Cardiac muscle cell (in vitro differentiated cells and primary cell): Measurements from ENCODE around the gene MMP24. TPM values are rescaled to one million over a fixed set of nuclear protein-coding genes. Genes with fewer than 3 reads are reported as not detected.
A peak's percentile ranks its signal among the peaks of the same experiment; 100 is the strongest.

Experiments
- DNase-seq, 2 donors: peaks; one replicate each; pipeline versions ENCODE4 v3.0.0 to v3.0.0-alpha.2; 2010 to 2017; ENCODE audit warnings: low read depth in 1 of 2, low spot score in 1 of 2
- H3K27ac ChIP-seq: fragments of 200-600 bp; sonication (generic); 2 replicates; pipeline ENCODE4 v1.5.1; 2016
- H3K27me3 ChIP-seq: fragments of 200-600 bp; sonication (generic); 2 replicates; pipeline ENCODE4 v1.6.0; 2016; ENCODE audit warnings: control low read depth
- H3K36me3 ChIP-seq: fragments of 200-600 bp; sonication (generic); 2 replicates; pipeline ENCODE4 v1.5.1; 2016; ENCODE audit warnings: control low read depth
- H3K4me1 ChIP-seq: fragments of 200-600 bp; sonication (generic); 2 replicates; pipeline ENCODE4 v1.8.1; 2017; ENCODE audit warnings: low read depth, mild to moderate bottlenecking, mixed run types
- H3K4me3 ChIP-seq: fragments of 200-600 bp; sonication (generic); 2 replicates; pipeline ENCODE4 v1.5.1; 2016; ENCODE audit warnings: mild to moderate bottlenecking
- H3K9me3 ChIP-seq: fragments of 200-600 bp; sonication (generic); 2 replicates; pipeline ENCODE4 v1.5.1; 2017; ENCODE audit warnings: low read depth, mild to moderate bottlenecking, control low read depth
- polyA plus RNA-seq: library from polyadenylated mRNA; unstranded; fragments of >200 nt; fragmentation: Nextera tagmentation; extraction: Ambion mirVana; gene quantifications from 2 replicates; pipeline ENCODE4 v1.2.1, GENCODE V29; 2016
- total RNA-seq: library from RNA; depleted of rRNA; stranded (reverse); fragments of >200 nt; gene quantifications from 2 replicates; pipeline ENCODE4 v1.2.3, GENCODE V29; 2016
- TF ChIP-seq, protein P1 (sequence below): IDR thresholded peaks from 2 replicates; pipeline ENCODE4 v1.5.1; 2012; ENCODE audit warnings: low read depth, mild to moderate bottlenecking, low read length

MMP24 gene
- total and polyA plus RNA-seq, 2 experiments from 2014 or later, result 5.9 to 8.9 TPM

DNA sequence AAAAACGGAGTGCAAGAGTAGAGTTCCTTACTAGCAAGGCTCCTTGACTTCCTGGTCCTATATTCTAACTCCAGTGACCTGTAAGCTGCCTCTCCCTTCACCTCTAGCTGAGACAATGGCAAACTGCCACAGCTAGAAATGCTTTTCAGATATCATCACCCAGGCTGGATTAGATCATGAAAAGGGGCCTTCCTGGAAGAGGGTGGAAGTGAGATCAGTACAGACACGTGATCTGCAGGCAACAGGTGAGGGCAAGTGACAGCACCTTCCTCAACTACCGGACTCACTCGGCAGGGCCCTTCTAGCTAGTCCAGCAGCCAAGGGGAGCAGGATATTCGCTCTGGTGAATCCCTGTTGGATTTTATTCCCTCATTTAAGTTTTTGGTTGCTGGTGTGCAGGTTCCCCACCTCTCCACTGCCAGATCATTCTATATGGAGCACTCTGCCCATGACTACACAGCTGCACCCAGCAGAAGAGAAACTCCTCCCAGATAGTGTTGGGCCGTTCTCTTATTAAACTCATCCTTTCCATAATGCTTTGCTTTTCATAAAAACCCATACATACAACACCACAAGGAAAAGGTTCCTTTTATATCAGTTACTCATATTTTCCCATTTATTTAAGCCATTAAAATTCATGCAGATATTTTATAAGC lies 92.1 kb downstream of the MMP24 start:
- H3K4me3 ChIP-seq, result no peak overlapping the region
- no peaks in the 10 kb centered on the region for H3K27me3 ChIP-seq
- H3K27ac ChIP-seq, result no peak overlapping the region
- DNase-seq, result peak in 1 of 2 donors; percentile 49
- H3K9me3 ChIP-seq, result no peaks in the 10 kb centered on the region
- TF ChIP-seq, protein P1, sequence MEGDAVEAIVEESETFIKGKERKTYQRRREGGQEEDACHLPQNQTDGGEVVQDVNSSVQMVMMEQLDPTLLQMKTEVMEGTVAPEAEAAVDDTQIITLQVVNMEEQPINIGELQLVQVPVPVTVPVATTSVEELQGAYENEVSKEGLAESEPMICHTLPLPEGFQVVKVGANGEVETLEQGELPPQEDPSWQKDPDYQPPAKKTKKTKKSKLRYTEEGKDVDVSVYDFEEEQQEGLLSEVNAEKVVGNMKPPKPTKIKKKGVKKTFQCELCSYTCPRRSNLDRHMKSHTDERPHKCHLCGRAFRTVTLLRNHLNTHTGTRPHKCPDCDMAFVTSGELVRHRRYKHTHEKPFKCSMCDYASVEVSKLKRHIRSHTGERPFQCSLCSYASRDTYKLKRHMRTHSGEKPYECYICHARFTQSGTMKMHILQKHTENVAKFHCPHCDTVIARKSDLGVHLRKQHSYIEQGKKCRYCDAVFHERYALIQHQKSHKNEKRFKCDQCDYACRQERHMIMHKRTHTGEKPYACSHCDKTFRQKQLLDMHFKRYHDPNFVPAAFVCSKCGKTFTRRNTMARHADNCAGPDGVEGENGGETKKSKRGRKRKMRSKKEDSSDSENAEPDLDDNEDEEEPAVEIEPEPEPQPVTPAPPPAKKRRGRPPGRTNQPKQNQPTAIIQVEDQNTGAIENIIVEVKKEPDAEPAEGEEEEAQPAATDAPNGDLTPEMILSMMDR, result no peak
- H3K36me3 ChIP-seq, result no peaks in the 10 kb centered on the region
- no peaks in the 10 kb centered on the region for H3K4me1 ChIP-seq

DNA sequence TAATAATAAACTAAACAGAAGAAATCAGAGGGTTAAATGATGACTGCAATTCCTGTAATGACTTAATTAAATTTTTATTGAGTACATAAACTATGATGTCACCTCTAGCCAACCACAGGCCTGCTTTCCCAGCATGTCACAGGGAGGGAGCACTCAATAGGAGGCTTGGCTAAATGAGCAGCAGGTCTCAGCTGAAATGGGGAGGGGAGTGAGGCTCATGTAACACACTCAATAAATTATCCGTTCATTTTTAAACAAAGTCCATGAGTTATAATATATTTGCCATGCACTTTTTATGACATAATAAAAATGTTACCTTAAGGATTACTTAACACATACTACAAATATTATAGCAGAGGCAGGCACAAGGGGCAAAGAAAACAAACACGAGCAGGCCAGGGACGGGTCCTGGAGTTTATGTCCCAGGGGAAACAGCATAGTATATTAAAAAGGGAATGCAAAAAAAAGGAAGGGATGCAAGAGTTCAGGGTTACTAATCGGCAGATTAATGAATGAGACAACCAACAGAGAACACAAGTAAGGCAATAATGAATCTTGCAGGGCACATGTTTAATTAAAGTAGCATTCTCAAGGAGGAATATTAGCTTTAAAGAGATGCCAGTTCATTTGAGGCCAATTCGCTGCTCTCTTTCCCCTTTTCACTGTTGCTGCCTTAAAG lies 92.8 kb downstream of the MMP24 start:
- no peak overlapping the region for H3K27ac ChIP-seq

GRCh38 chr20:35319871-35320197 lies 93.3 kb downstream of the MMP24 start:
- no peaks in the 10 kb centered on the region for H3K36me3 ChIP-seq
- no peaks in the 10 kb centered on the region for H3K27me3 ChIP-seq
- H3K4me3 ChIP-seq, result no peak overlapping the region
- no peaks in the 10 kb centered on the region for H3K4me1 ChIP-seq
- TF ChIP-seq, protein P1, result no peak
- no peaks in the 10 kb centered on the region for H3K9me3 ChIP-seq
- no peak for DNase-seq
- peak overlapping the region; percentile 37 for H3K27ac ChIP-seq

More for the DNA sequence above, 92.8 kb downstream of the MMP24 start:
- TF ChIP-seq, protein P1, result no peak
- Histone ChIP-seq H3K4me3 (no peak overlapping the region), H3K36me3 (no peaks in the 10 kb centered on the region), H3K9me3 (no peaks in the 10 kb centered on the region), H3K27me3 (no peaks in the 10 kb centered on the region), H3K4me1 (no peaks in the 10 kb centered on the region)
- DNase-seq, result no peak

- no peak for DNase-seq
- no peaks in the 10 kb centered on the region for H3K9me3 ChIP-seq
- H3K27ac ChIP-seq, result peak overlapping the region; percentile 37
- H3K4me3 ChIP-seq, result no peak overlapping the region
- TF ChIP-seq, protein P1, result no peak
- no peaks in the 10 kb centered on the region for H3K36me3 ChIP-seq
- H3K4me1 ChIP-seq, result no peaks in the 10 kb centered on the region
- H3K27me3 ChIP-seq, result no peaks in the 10 kb centered on the region
Observed at GRCh38 chr20:35320396-35321126, 94.1 kb downstream of the MMP24 start.

GRCh38 chr20:35325401-35325800 lies 98.9 kb downstream of the MMP24 start:
- no peak for DNase-seq
- Histone ChIP-seq H3K36me3 (no peaks in the 10 kb centered on the region), H3K9me3 (no peaks in the 10 kb centered on the region), H3K4me1 (peaks cover 5% of the 10 kb centered on the region), H3K4me3 (no peak overlapping the region), H3K27me3 (no peaks in the 10 kb centered on the region), H3K27ac (no peak overlapping the region)
- TF ChIP-seq, protein P1, result no peak
